ENCODE data around the gene DRGX.

The DRGX gene

DNA sequence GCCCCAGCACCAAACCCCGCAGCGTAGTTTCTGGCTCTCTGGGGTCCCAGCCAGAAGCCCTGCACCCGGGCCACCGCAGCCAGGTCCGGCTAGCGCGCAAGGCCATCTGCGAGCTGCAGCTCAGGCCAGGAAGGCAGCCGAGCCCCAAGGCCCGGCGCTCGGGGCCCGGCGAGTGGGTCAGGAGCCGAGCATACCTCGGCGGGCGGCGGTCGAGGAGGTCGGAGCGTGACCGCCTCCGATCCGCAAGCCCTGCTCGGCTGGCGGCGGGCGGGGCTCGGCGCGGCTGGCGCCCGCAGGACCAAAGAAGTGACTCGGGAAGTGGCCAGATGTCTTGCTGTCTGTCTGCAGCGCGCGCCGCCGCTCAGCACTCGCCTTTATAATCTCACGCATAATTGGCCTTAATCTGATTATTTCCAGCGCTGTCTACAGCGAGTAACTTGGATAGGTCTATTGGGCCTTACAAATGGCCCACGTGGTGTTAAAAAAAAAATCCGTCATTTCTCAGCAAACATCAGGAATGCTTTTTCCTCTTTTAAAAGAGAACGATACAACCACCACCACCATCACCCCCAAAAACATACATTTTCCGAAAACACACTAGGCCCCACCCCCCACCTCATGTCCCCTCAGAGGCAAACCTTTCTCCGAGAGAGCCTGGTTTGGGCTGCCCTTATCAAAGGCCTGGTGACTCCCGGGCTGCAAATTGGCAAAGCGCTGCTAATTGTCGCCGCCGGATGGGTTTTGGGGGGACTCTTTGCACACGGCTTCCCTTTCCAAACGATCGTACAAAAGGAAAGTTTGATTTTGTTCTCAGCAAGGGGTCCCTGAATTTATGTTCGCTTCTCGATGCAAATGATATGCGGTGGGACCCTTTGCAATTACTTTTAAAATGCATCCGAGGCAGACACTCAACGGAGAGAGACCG is at the start of gene DRGX:
DRGX (minus strand) TSS at position 349 of the 925 bp plus-strand sequence. CDS start 649 bp downstream, outside the sequence.
- no peak for DNase-seq (ENCODE audit: low read depth, low spot score)

DNA sequence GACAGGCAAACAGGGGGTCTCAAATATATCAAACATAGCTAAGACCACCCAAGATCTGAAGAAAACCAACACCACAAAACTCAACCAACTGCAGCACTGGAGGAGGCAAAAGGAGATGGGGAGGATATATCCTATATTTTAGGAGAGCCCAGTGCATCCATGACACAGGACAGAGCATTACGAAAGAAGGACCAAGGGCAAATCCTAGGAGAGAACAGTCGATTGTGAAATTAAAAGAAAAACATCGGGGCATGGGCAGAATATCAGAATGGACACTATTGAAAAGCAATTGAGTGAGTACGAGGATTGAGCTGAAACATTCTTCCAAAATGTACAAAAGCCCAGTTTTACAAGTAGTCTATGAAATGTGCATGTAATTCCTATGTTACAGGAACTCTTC is 48.5 kb upstream of the DRGX start:
- no peak for DNase-seq (ENCODE audit: low read depth, low spot score)

DNA sequence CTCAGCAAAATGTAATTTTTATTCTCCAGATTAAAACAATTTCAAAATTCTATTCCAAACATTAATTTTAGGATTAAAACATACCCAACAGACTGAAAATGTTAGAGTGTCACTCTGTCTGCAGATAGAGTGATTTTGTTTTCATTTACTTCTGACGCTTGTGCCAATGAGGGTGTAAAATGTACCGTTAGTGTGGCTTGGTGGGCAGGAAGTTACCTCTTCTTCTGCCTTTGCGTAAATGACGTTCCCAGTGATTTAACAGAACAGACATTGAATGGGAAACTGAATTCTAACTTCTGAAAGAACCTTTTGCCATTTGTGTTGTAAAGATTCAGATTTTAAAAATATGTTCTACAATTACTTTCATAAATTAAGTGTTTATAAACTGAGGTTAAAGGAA is 47.0 kb upstream of the DRGX start:
- no peak for DNase-seq (ENCODE audit: low read depth, low spot score)

DNA sequence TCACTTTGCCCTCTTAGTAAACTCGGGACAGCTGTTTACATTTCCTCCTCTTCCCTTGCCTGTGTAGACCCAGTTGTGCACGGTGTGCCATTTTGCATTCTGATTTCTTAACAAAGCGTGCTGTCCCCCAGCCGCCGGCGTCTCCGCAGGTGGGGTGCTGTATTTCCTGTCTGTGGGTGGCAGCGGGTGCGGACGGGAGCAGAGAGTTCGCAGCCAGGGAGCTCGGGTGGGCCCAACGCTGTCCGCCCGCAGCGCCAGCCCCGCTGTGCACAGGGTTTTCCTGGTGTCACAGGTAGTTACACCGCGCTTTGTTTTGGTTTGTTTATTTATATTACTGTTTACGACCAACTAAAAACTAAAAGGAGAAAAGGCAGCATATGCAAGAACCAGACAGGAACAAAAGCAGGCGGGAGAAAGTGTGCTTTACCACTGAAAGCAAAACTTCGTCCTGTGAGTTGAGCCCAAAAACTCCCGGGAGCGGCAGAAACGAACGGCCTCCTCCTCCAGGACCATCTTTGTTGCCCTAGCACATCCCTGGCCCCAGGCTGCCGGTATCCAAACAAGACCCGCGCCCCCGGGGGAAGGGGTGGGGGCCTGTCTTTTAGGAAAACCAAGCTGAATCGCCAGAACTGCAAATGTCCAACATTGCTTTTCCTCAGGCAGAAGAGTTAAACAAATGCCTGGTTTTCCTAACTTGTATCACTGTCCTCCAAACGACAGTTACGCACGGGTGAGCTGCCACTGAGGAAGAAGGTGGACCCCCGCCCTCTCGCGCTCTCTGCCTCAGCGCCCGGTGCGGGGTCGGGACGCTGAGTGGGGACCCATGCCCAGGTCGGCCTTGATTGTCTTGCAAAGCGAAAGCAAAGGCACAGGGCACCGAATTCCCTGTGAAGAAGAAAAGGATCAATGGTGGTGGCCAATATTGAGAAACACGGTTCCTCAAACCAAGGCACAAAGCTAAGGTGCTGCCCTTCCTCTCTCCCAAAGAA is 45.9 kb upstream of the DRGX start:
- DNase-seq (ENCODE audit: low read depth, low spot score) = no peak

DNA sequence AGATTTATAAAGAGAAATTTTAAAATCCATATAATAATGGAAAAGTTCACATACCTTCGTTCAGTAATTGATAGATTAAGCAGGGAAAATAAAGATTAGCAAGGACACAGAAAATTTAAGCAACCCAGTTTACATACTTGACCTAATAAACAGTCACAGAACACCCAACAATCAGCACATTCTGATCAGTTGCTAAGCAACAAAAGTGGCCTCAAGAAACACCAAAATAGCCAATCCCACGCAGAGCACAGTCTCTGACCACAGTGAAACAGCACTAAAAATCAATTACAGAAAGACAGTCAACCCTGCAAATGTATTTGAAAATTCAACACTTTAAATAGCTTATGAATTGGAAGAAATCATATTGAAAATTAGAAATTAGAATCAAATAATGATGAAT is 39.3 kb upstream of the DRGX start:
- no peak for DNase-seq (ENCODE audit: low read depth, low spot score)

DNA sequence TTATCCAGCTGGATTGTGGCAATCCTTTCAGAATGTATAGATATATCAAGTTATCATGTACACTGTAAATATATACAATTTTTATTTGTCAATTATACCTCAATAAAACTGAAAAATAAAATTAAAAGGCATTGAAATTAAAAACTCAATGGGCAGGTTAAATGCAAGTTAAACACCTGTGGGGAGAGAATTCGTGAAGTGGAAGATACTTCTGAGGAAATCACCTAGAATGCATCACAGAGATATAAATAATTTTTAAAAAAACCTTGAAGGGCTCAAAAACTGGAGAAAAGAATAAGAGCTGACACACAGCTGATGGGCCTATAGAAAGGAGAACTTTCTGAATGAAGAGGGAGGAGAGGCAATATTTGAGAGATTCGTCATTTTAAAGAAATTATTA is 37.2 kb upstream of the DRGX start:
- no peak for DNase-seq (ENCODE audit: low read depth, low spot score)

DNA sequence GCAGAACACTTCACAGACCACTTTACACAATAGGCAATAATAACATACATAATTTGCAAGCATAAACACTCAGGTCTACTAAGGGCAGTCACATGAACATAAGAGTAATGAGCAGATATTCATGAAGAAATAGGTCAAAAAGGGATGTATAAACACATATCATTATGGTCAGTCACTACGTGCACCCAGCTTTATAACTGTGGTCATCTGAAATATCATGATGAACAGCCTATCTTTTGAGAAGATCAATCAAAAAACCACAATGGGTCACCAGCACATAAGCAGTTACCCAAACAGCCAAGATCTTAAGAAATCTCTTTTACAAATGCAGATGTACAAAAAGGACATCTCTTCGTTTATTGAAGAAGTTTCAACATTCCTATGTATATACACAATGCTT is 35.5 kb upstream of the DRGX start:
- DNase-seq (ENCODE audit: low read depth, low spot score) = no peak

DNA sequence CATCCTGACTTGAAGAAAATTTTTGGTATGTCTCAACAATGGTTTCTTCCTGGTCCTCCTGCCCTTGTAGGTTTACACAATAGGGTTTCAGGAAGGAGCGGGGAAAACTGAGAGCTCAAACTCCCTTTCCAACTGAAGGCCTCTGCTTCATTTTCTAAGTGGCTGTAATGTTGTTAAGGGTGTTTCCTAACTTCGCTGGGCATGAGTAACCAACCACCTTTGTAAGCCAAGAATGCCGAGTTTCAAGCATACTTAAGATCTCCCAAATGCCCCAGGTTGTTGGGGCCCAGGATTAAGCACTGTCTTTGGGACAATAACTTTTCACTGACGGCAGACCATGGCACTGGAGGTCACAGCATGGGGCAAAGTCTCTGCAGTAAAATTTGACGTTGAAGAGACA is 33.6 kb upstream of the DRGX start:
- DNase-seq (ENCODE audit: low read depth, low spot score) = no peak

DNA sequence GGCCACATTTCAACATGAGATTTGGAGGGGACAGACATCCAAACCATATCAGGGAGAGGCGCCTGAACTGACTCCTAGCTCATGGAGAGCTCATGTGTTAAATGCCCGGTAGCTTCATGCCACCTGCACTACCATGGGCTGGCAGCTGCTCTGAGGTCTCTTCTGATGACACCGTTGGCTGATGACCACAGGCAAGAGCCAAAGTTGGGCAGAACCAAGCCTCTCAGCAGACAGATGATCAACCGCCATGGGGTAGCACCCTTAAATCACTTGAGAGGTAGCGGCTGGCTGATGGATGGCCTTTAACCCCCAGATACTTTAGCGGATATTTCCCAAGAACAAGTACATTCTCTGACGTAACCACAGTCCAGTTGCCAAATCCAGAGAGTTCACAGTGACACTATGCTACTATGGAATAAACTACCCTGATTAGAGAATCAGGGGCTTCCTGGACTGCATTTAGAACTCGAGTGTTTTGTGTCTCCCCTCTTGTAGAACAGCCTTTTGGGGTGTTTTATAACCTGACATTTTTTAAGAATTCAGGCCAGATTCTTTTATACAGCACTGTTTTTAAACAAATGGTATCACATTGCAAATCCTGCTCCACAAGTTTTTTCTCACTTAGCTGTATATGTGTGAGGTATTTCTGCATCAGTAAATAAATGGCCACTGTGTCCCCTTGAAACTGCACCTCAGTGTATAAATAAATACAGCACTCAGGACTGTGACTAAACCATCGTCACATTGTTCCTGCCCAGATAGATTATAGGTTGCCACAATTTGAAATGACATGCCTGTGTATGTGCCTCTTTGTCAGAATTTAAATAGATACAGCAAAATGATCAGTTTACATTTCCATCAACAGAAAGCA is 30.8 kb upstream of the DRGX start:
- DNase-seq (ENCODE audit: low read depth, low spot score) = no peak

DNA sequence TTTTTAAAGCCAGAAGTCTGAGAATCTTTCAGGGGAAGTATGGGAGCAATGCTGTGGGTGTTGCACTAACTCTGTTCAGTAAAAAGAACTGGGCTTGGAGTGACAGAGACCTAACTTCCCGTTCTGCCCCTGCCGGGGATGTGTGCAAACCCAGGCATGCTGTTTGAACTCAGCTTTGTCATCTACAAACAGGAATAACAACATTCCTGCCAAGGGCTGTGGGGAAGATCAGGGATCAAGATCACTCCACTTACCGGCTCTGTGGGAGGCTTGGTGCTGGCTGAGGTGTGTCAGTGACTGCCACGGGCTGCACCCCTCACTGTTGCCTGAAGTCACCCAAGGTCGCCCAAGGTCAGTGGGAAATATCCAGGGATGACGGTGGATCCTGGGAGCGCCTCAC is 23.1 kb upstream of the DRGX start:
- no peak for DNase-seq (ENCODE audit: low read depth, low spot score)

DNA sequence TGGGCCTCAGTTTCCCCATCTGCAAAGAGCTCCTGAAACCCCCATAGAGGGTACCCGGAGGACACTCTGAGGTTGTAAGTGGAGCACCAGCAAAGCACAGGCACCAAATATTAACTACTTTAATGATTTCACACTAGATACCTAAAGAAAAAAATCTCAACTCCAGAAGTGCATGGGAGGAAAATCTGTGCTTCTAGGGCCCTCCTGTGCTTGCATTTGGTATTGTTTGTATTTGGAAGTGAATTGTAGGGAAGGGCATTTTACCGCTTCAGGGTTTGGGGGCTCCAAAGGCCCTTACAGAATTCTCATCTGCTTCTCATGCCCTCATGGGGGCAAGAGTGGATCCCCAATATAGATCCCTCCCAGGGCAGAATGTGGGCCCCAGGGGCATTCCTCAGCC is 22.4 kb upstream of the DRGX start:
- no peak for DNase-seq (ENCODE audit: low read depth, low spot score)

DNA sequence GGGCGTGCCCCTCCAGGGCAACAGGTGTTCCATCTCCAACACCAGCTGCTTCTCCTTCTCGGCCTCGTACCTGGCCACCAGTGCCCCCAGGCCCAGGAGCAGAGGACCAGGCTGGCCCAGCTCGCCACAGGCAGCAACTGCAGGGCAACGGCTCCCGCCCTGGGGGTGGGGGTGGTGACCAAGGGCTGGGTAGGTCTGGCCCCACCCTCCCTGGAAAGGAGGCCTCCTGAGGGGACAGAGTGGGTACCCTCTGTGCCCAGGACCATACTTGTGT is 22.1 kb upstream of the DRGX start:
- DNase-seq (ENCODE audit: low read depth, low spot score) = no peak

DNA sequence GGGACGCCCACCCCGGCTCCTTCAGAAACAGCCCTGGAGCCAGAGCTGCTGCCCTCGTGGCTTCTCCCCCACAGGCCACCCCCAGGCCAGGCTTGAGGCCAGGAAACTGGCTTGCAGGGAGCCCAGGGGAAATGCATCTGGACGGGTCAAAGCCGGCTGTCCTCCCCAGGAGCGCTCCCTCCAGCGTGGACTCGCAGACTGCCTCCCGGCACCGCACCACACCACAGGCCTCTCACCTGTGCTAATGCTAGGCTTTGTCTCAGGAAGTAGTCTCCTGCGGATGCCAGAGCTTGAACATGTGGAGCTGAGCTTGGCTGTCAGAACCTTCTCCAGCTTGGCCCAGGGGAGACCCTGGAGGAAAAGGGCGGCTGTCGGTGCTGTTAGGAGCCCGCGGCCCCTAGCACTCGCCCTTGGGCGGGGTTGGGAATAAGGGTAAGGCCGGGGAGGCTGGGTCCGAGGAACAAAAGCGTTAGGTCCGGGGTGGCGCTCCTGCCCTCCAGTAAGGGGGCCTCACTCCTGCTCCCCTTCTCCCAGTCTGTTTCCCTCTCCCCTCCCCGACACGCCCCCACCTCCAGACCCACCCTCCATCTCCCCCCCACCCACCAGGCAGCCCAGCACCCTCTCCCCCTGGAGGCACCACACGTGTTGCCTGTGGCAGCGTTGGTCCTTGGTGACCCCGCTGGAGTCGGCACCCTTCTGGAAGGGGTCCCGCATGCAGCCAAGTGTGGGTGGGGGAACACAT is 21.6 kb upstream of the DRGX start:
- no peak for DNase-seq (ENCODE audit: low read depth, low spot score)

DNA sequence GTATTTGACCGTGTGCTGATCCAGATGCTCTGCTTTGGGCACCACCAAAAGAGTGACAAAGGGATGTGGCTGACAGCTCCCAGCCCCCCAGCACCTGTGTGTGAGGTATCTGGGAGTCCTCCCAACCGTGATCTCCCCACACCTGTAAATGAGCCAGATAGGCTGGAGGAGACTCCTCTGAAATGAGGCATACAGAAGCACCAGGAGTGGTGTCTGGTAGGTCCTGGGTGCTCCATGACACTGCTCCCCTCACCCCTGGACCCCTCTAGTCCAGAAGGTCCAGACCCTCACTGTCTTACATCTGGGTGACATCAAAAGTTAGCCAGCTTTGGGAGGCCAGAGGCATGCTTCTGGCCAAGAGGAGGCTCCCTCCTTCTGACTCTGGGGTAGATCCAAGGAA is 20.0 kb upstream of the DRGX start:
- DNase-seq (ENCODE audit: low read depth, low spot score) = no peak

DNA sequence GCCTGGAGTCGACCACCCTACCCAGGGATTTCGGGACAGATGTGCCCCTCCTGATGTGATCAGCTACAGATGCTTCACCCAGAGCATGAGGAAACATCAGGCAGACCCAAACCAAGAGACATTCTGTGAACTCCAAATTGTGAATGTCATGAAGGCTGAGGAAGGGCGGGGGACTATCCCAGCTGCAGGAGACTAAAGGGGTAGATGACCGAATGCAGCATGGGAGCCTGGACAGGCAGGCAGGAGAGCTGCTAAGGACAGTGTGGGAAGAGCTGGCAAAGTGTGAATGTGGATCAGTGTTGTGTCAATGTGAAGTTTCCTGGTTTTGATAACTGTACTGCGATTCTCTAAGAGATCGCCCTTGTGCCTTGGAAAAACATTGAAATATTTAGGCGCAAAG is 19.2 kb upstream of the DRGX start:
- no peak for DNase-seq (ENCODE audit: low read depth, low spot score)

DNA sequence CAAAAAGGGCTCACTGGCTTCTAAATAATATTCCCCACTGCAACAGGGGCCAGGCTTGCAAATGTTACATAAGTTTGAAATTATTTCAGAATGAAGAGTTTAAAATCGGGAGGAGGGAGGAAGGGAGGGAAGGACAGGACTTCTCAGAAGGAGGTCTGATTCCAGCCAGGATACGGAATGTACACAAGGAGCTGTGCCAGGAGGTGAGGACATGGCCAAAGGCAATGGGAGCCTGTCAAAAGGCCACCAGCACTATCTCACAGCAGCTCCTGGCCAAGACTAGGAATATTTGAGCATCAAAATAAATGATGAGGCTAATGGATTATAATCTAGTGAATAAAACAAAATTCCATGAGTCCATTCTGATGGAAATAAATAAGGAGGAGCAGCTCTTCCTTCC is 18.6 kb upstream of the DRGX start:
- no peak for DNase-seq (ENCODE audit: low read depth, low spot score)

DNA sequence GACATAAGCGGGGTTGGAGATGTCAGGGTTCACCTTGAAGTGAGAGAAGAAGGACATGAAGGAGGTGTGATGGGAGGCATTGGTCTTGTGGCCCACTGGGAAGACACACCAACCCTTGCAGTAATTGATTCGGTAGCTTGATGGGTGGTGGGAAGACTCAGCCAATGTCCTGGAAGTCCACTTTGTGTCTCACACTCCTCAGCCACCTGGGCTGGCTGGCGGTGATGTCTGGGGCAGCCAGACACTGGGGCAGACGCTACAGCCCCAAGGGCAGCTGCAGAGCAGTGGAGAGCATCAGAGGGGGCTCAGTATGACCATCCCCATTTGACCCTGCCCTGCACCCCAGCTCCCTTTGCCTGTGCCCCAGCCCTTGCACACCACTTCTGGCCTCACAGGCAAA is 16.7 kb upstream of the DRGX start:
- DNase-seq (ENCODE audit: low read depth, low spot score) = no peak

DNA sequence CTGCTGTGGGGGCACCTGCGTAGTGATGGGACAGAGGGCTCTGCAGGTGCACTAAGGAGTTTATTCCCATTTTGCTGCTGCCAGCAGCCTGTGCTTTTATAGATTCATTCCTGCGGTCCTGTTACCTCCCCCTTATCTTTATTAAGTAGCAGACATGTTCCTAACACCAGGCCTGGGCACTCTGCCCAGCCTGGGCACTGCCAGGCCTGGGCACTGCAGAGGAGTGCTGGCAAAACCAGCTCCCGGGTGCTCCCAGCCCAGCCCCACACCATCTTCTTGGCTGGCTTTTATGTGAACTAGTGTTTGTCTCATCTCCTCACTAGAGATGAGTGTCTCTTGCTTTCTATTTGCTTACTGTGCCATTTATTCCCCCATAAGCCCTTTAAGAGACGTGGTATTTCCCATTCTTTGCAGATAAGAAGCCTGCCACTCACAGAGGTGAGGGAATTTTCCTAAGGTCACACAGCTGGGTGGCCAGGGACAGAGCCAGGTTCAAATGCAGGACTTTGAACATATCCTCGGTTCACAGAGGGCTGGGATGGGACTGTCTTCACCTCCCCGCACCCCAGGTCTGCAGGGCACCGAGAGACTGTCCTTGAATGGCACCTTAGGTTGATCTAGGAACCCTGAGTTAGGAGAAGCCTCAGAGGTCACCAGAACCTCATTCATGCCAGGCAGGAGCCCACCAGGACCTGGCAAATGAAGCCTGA is 14.6 kb upstream of the DRGX start:
- DNase-seq (ENCODE audit: low read depth, low spot score) = no peak

DNA sequence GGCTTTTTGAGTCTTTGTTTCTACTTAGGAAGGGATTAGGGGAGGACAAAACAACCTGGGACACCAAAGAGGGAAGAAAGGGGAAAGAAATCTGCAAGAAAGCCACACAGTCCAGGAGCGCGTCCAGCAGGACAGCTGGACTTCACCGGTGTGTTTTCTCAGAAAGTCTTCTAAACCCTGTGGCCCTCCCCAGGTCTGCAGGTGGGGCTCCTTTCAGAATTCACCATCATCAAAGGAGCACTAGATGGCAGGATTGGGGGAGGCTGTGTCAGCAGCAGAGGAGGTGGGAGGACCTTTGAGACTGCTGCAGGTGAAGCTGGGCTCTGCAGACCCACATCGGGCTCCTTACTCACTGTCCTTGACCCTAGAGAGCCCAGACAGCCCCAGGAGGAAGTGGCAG is 13.9 kb upstream of the DRGX start:
- no peak for DNase-seq (ENCODE audit: low read depth, low spot score)

DNA sequence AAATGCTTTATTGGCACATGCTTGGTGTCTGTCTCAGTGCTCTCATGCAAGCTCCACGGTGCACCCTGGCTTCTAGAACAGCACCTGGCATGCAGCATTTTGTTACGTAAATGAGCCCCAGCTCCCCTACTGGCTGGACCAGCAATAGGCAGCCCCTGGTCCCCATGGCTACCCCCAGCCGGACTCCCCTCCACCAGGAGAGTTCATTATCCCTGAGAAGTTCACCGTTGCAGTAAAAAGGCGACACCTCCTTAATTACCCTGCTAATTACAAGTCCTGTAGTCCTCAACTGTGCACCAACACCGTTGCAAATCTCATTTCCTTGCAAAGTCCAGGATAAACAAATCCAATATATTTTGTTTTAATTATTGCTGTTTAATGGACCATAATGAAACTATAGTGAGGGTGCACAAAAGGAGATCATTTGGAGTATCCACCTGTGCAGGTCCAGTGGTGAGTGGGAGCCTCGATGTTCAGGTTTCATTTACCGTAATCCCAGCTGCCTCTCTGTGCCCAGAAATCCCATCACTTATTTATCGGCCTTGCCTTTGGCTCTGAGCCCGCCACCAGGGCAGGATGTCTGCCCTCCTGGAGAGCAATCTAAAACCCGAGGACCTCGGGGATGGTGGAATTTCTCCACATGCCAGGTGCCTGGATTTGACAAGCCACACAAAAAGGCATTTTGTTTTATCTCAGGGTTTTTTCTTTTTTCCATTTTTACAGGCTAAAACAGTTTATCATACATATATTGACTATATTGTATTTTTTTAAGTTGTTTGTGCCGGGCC is 12.8 kb upstream of the DRGX start:
- DNase-seq (ENCODE audit: low read depth, low spot score) = no peak
